ENCODE results near the gene RAPGEF6.
A peak's percentile ranks its signal among the peaks of the same experiment; 100 is the strongest.

RAPGEF6 gene

GRCh38 chr5:131539251-131539650 is 95.8 kb downstream of the RAPGEF6 start:
- no peak for DNase-seq

- no peak for DNase-seq
These were observed 96.8 kb downstream of the RAPGEF6 start for GRCh38 chr5:131538177-131538593.

GRCh38 chr5:131536850-131537448 is 98.1 kb downstream of the RAPGEF6 start:
- no peak for DNase-seq

- no peak for DNase-seq
These were observed 98.7 kb downstream of the RAPGEF6 start for GRCh38 chr5:131536211-131536826.

- no peak for DNase-seq
These were observed 100.1 kb downstream of the RAPGEF6 start for GRCh38 chr5:131534974-131535373.

- DNase-seq = no peak
These were observed 101.2 kb downstream of the RAPGEF6 start for GRCh38 chr5:131533836-131534235.

GRCh38 chr5:131532031-131532640 is 102.9 kb downstream of the RAPGEF6 start:
- no peak for DNase-seq

GRCh38 chr5:131530706-131531331 is 104.2 kb downstream of the RAPGEF6 start:
- no peak for DNase-seq

- no peak for DNase-seq
These were observed 106.3 kb downstream of the RAPGEF6 start for GRCh38 chr5:131528682-131529081.

GRCh38 chr5:131525805-131526204 is 109.2 kb downstream of the RAPGEF6 start:
- DNase-seq = no peak

- no peak for DNase-seq
These were observed 110.6 kb downstream of the RAPGEF6 start for GRCh38 chr5:131524431-131524830.

GRCh38 chr5:131523500-131524185 is 111.4 kb downstream of the RAPGEF6 start:
- DNase-seq = no peak

GRCh38 chr5:131521252-131521651 is 113.8 kb downstream of the RAPGEF6 start:
- DNase-seq = peak; percentile 18

GRCh38 chr5:131515348-131515747 is 119.7 kb downstream of the RAPGEF6 start:
- no peak for DNase-seq

- DNase-seq = peak; percentile 45
These were observed 120.4 kb downstream of the RAPGEF6 start for GRCh38 chr5:131514316-131515283.

GRCh38 chr5:131513780-131514179 is 121.2 kb downstream of the RAPGEF6 start:
- peak; percentile 19 for DNase-seq

GRCh38 chr5:131511934-131512333 is 123.1 kb downstream of the RAPGEF6 start:
- no peak for DNase-seq

- no peak for DNase-seq
These were observed 125.2 kb downstream of the RAPGEF6 start for GRCh38 chr5:131509801-131510200.

- DNase-seq = no peak
These were observed 129.7 kb downstream of the RAPGEF6 start for GRCh38 chr5:131505237-131505908.

GRCh38 chr5:131496400-131496713 is 138.7 kb downstream of the RAPGEF6 start:
- no peak for DNase-seq

- no peak for DNase-seq
These were observed 139.3 kb downstream of the RAPGEF6 start for GRCh38 chr5:131495536-131496399.

Measured in CD4-positive, alpha-beta T cell treated with Interleukin-17A for 4 hours (primary cell).